ENCODE results near the gene ANKS3.

Gene ANKS3

GRCh38 chr16:4646773-4647643 lies 87.1 kb downstream of the ANKS3 start:
- TF ChIP-seq POLR2A (IDR thresholded peaks at IDR 0.05; ENCODE audit: low read depth, low read length) (no peak), POLR2AphosphoS5 (IDR thresholded peaks at IDR 0.05; ENCODE audit: low read depth, low read length) (no peak), TAF1 (IDR thresholded peaks at IDR 0.05; ENCODE audit: borderline replicate concordance, low read depth, low read length) (no peak)
- no peak for FAIRE-seq
- DNase-seq (ENCODE audit: insufficient read length), result no peak

All from GM12892 (cell line).